Measurements from ENCODE around the gene NSD2. TPM values are rescaled to one million over a fixed set of nuclear protein-coding genes. Genes with fewer than 3 reads are reported as not detected.
"Not testable (repeated sequence)": the region's sequence is repeated elsewhere in the genome, so short reads cannot be mapped to it uniquely, and the experiment has no call there.

The NSD2 gene
- total RNA-seq (2014; rRNA removed; shearing (Covaris generic)) = 44.4 and 86.9 TPM in 2 replicates

- peak; percentile 83 for DNase-seq (ENCODE audit: low spot score)
- in situ Hi-C loops (cut with HindIII; ENCODE audit: low sequenced_read_pairs) = no loop called here
Measured at GRCh38 chr4:1870578-1871443, at the start of gene NSD2. Gene NSD2 (plus strand): TSS chr4:1871393. CDS start chr4:1900655, 29,262 bp downstream.

GRCh38 chr4:1821679-1822567 is 49.3 kb upstream of the NSD2 start:
- in situ Hi-C loops (cut with HindIII; ENCODE audit: low sequenced_read_pairs) = no loop called here
- no peak for DNase-seq (ENCODE audit: low spot score)

GRCh38 chr4:1822568-1823544 is 48.3 kb upstream of the NSD2 start:
- DNase-seq (ENCODE audit: low spot score) = no peak
- in situ Hi-C loops (cut with HindIII; ENCODE audit: low sequenced_read_pairs) = no loop called here

- no peak for DNase-seq (ENCODE audit: low spot score)
- in situ Hi-C loops (cut with HindIII; ENCODE audit: low sequenced_read_pairs) = no loop called here
Measured at GRCh38 chr4:1823545-1823932, 47.7 kb upstream of the NSD2 start.

- in situ Hi-C loops (cut with HindIII; ENCODE audit: low sequenced_read_pairs) = no loop called here
- no peak for DNase-seq (ENCODE audit: low spot score)
Measured at GRCh38 chr4:1824746-1825145, 46.4 kb upstream of the NSD2 start.

- DNase-seq (ENCODE audit: low spot score) = no peak
- in situ Hi-C loops (cut with HindIII; ENCODE audit: low sequenced_read_pairs) = no loop called here
Measured at GRCh38 chr4:1825326-1825725, 45.9 kb upstream of the NSD2 start.

GRCh38 chr4:1826531-1827350 is 44.5 kb upstream of the NSD2 start:
- DNase-seq (ENCODE audit: low spot score) = no peak
- in situ Hi-C loops (cut with HindIII; ENCODE audit: low sequenced_read_pairs) = no loop called here

GRCh38 chr4:1830234-1830633 is 41.0 kb upstream of the NSD2 start:
- in situ Hi-C loops (cut with HindIII; ENCODE audit: low sequenced_read_pairs) = no loop called here
- DNase-seq (ENCODE audit: low spot score) = no peak

GRCh38 chr4:1830642-1831228 is 40.5 kb upstream of the NSD2 start:
- in situ Hi-C loops (cut with HindIII; ENCODE audit: low sequenced_read_pairs) = no loop called here
- DNase-seq (ENCODE audit: low spot score) = no peak

- DNase-seq (ENCODE audit: low spot score) = no peak
- in situ Hi-C loops (cut with HindIII; ENCODE audit: low sequenced_read_pairs) = no loop called here
Measured at GRCh38 chr4:1831331-1831730, 39.9 kb upstream of the NSD2 start.

GRCh38 chr4:1832690-1833089 is 38.5 kb upstream of the NSD2 start:
- in situ Hi-C loops (cut with HindIII; ENCODE audit: low sequenced_read_pairs) = no loop called here
- no peak for DNase-seq (ENCODE audit: low spot score)

- DNase-seq (ENCODE audit: low spot score) = no peak
- in situ Hi-C loops (cut with HindIII; ENCODE audit: low sequenced_read_pairs) = no loop called here
Measured at GRCh38 chr4:1833307-1834046, 37.7 kb upstream of the NSD2 start.

GRCh38 chr4:1834047-1834775 is 37.0 kb upstream of the NSD2 start:
- no peak for DNase-seq (ENCODE audit: low spot score)
- in situ Hi-C loops (cut with HindIII; ENCODE audit: low sequenced_read_pairs) = no loop called here

- DNase-seq (ENCODE audit: low spot score); in situ Hi-C loops (cut with HindIII; ENCODE audit: low sequenced_read_pairs): not testable (repeated sequence)
Measured at GRCh38 chr4:1835836-1836235, 35.4 kb upstream of the NSD2 start.

- in situ Hi-C loops (cut with HindIII; ENCODE audit: low sequenced_read_pairs) = no loop called here
- DNase-seq (ENCODE audit: low spot score) = no peak
Measured at GRCh38 chr4:1836650-1837049, 34.5 kb upstream of the NSD2 start.

- no peak for DNase-seq (ENCODE audit: low spot score)
- in situ Hi-C loops (cut with HindIII; ENCODE audit: low sequenced_read_pairs) = no loop called here
Measured at GRCh38 chr4:1837069-1837468, 34.1 kb upstream of the NSD2 start.

- no peak for DNase-seq (ENCODE audit: low spot score)
- in situ Hi-C loops (cut with HindIII; ENCODE audit: low sequenced_read_pairs) = no loop called here
Measured at GRCh38 chr4:1839282-1839681, 31.9 kb upstream of the NSD2 start.
